Transverse colon (tissue), 4 donors: ENCODE data around the gene VWA7. TPM values are rescaled to one million over a fixed set of nuclear protein-coding genes. Genes with fewer than 3 reads are reported as not detected.

Experiments
- DNase-seq: peaks from one replicate; pipeline ENCODE4 v3.0.0-alpha.2; 2019
- H3K27ac ChIP-seq, 4 donors: fragments of 200-600 bp; sonication (generic); 2 replicates each; pipeline ENCODE4 v1.5.1; 2016 to 2018; ENCODE audit warnings: inconsistent platforms in 4 of 4
- H3K27me3 ChIP-seq: fragments of 200-600 bp; sonication (generic); 2 replicates; pipeline ENCODE4 v1.5.1; 2017; ENCODE audit warnings: inconsistent platforms
- H3K36me3 ChIP-seq, 4 donors: fragments of 200-600 bp; sonication (generic); 2 replicates each; pipeline ENCODE4 v1.5.1; 2017 to 2019; ENCODE audit warnings: inconsistent platforms in 4 of 4
- H3K4me1 ChIP-seq, 4 donors: fragments of 200-600 bp; sonication (generic); 2 replicates each; pipeline ENCODE4 v1.5.1; 2017 to 2020; ENCODE audit warnings: inconsistent platforms in 4 of 4
- H3K4me3 ChIP-seq, 4 donors: fragments of 200-600 bp; sonication (generic); 1 replicate in 1 of 4; 2 replicates in 3 of 4; pipeline versions ENCODE4 v1.5.1 to v1.6.1; 2017 to 2019; ENCODE audit warnings: inconsistent platforms in 4 of 4
- H3K9me3 ChIP-seq, 2 donors: fragments of 200-600 bp; sonication (generic); 2 replicates each; pipeline ENCODE4 v1.5.1; 2017 to 2019; ENCODE audit warnings: inconsistent platforms in 2 of 2
- CTCF ChIP-seq, 5 experiments: fragments of 200-600 bp in 3 of 5; fragments of 450-650 bp in 2 of 5; sonication (generic) in 3 of 5; IDR thresholded peaks; 1 replicate in 2 of 5; 2 replicates in 3 of 5; pipeline ENCODE4 v1.5.1; 2016 to 2017; ENCODE audit warnings: antibody characterized with exemption in 5 of 5, inconsistent platforms in 3 of 5, mild to moderate bottlenecking in 2 of 5, moderate library complexity in 1 of 5
- EP300 ChIP-seq: sonication (generic); formaldehyde crosslinking; IDR thresholded peaks from one replicate; pipeline ENCODE4 v1.6.1; 2017; ENCODE audit warnings: antibody characterized with exemption, low read depth
- POLR2A ChIP-seq: fragments of 450-650 bp; IDR thresholded peaks from one replicate; pipeline ENCODE4 v1.6.1; 2016; ENCODE audit warnings: antibody characterized with exemption, mild to moderate bottlenecking, moderate library complexity
- POLR2AphosphoS5 ChIP-seq, 3 donors: sonication (generic); formaldehyde crosslinking; IDR thresholded peaks; one replicate each; pipeline ENCODE4 v1.6.1; 2016; ENCODE audit warnings: antibody characterized with exemption in 3 of 3
- WGBS, 2 donors: methylation state at CpG; one replicate each; pipeline ENCODE4 v1.1.5; 2018; ENCODE audit warnings: low coverage in 1 of 2; 5-methylcytosine and 5-hydroxymethylcytosine counted together
- in situ Hi-C, 4 donors: fragments of 200-750 bp; cut with MboI; loops; one replicate each; pipeline versions ENCODE4 v1.15.0 to v1.15.1; 2017; ENCODE audit warnings: low sequenced_read_pairs in 3 of 4, low pct_ligation_motif_present in 1 of 4, low pct_unique_long_range_greater_than_20kb in 1 of 4
- intact Hi-C: fragments of 100-400 bp; cut with DNase I; formaldehyde crosslinking; loops from one replicate; pipeline ENCODE4 v1.15.1; 2023; ENCODE audit warnings: low total_unique reads
- total RNA-seq, 4 donors: library from RNA; depleted of rRNA; stranded (reverse); fragments of >200 nt; gene quantifications; one replicate each; pipeline ENCODE4 v1.1.0, GENCODE V29; 2016

VWA7 gene
- total RNA-seq, 4 donors from 2014 or later, result 7.6 to 22.1 (median 9.6) TPM

DNA sequence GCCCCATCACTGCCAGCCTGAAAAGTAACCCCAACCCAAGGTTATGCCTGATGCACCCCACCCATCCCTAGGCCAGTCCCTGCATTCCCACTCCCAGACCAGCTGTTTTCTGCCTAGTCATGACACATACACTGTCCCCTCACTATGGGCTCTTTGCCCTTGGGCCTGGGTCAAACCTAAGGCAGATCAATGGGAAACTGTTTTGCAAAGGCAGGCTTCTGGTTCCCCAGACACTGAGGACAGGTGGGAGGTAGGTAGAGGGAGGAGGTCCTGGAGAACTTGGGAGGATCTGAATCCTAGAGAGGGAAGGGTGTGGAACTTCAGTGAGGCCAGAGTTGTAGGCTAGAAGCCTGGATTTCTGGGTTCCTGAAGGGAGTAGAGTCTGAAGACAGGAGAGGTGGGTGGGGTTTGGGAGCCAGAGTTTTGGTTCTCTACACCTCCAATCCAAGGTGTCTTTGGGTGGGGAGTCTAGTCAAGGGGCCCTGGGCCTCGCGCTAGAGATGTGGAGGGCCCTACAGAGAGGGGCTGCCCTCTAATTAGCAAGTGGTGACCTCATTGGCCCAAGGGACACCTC is 42.8 kb downstream of the VWA7 start:
- Histone ChIP-seq H3K9me3 (no peaks in the 10 kb centered on the region), H3K36me3 (peaks cover 0 to 28% (median 13%) of the 10 kb centered on the region in 4 donors), H3K27ac (peak overlapping the region; percentile 96 to 99 (median 98)), H3K4me1 (peaks cover 22 to 64% (median 50%) of the 10 kb centered on the region in 4 donors), H3K4me3 (peak overlapping the region; percentile 56 to 91 (median 75)), H3K27me3 (no peaks in the 10 kb centered on the region)
- WGBS, 2 donors, result 22% methylated on average over 2 of the region's 2 CpGs; no CpG with 5 or more reads in 1 of the 2 donors
- no peak for DNase-seq
- intact Hi-C loops (no loop called here), in situ Hi-C loops (loop anchor here in 1 of 4 donors (10.0 kb wide), 1 partner anchor 90 kb away; the partner anchor contains the start of gene HSPA1B)
- TF ChIP-seq CTCF (IDR thresholded peaks at IDR 0.05) (no peak), EP300 (no peak), POLR2A (no peak), POLR2AphosphoS5 (IDR thresholded peaks at IDR 0.05) (no peak)

- no peaks in the 10 kb centered on the region for H3K9me3 ChIP-seq
- H3K27ac ChIP-seq, result peak overlapping the region; percentile 96 to 99 (median 98)
- TF ChIP-seq POLR2AphosphoS5 (IDR thresholded peaks at IDR 0.05) (no peak), EP300 (no peak), CTCF (IDR thresholded peaks at IDR 0.05) (no peak), POLR2A (no peak)
- WGBS, 2 donors, result 81 to 83% methylated on average over 3 to 4 of the region's 4 CpGs
- peaks cover 0 to 28% (median 13%) of the 10 kb centered on the region in 4 donors for H3K36me3 ChIP-seq
- no peak for DNase-seq
- H3K4me1 ChIP-seq, result peaks cover 20 to 64% (median 50%) of the 10 kb centered on the region in 4 donors
- in situ Hi-C loops (loop anchor here in 1 of 4 donors (10.0 kb wide), 1 partner anchor 91 kb away; the partner anchor contains the start of gene HSPA1B), intact Hi-C loops (no loop called here)
- no peaks in the 10 kb centered on the region for H3K27me3 ChIP-seq
- H3K4me3 ChIP-seq, result peak overlapping the region in 1 of 4 donors; percentile 77
Observed at GRCh38 chr6:31733734-31734133, 43.4 kb downstream of the VWA7 start.

- in situ Hi-C loops, result loop anchor here in 1 of 4 donors (10.0 kb wide), 1 partner anchor 93 kb away; the partner anchor contains the start of gene HSPA1B
- Histone ChIP-seq H3K9me3 (no peaks in the 10 kb centered on the region), H3K27me3 (no peaks in the 10 kb centered on the region), H3K36me3 (peaks cover 0 to 28% (median 13%) of the 10 kb centered on the region in 4 donors), H3K4me3 (no peak overlapping the region), H3K27ac (peak overlapping the region; percentile 9 to 98 (median 52)), H3K4me1 (peaks cover 27 to 64% (median 50%) of the 10 kb centered on the region in 4 donors)
- intact Hi-C loops, result no loop called here
- no peak for DNase-seq
- TF ChIP-seq EP300 (no peak), POLR2AphosphoS5 (IDR thresholded peaks at IDR 0.05) (no peak), CTCF (IDR thresholded peaks at IDR 0.05) (no peak), POLR2A (no peak)
- 42% methylated on average over 3 of the region's 3 CpGs; no CpG with 5 or more reads in 1 of the 2 donors for WGBS, 2 donors
Observed at GRCh38 chr6:31732029-31732428, 45.1 kb downstream of the VWA7 start.

DNA sequence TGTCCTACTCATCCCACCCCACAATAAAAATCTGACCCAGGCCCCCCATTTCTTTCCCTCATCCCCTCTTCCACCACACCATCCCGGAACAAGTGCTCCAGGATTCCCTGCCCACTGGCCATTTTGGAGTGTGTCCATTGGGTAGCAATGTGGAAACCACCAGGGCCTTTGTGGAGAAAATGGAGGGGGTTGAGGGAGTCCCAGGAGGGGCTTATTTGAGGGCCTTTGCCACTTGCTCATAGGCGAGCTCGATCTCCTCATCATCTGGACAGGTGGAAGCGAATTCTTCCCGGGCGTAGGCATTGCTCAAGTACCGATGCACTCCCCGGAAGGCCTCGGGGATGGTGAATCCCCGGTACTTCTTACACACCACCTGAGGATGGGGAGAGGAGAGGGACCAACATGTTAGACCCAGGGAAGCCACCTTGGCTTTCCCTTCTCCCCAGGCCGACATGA is 46.5 kb downstream of the VWA7 start:
- no peak for DNase-seq
- intact Hi-C loops (no loop called here), in situ Hi-C loops (loop anchor here in 1 of 4 donors (10.0 kb wide), 1 partner anchor 94 kb away; the partner anchor contains the start of gene HSPA1B)
- H3K4me1 ChIP-seq, result peaks cover 23 to 72% (median 48%) of the 10 kb centered on the region in 4 donors
- no peaks in the 10 kb centered on the region for H3K27me3 ChIP-seq
- no peaks in the 10 kb centered on the region for H3K9me3 ChIP-seq
- peaks cover 0 to 28% (median 13%) of the 10 kb centered on the region in 4 donors for H3K36me3 ChIP-seq
- TF ChIP-seq EP300, result no peak
- peak in 1 of 3 donors; percentile 16 for TF ChIP-seq POLR2AphosphoS5 (IDR thresholded peaks at IDR 0.05)
- TF ChIP-seq CTCF (IDR thresholded peaks at IDR 0.05), result no peak
- no peak for TF ChIP-seq POLR2A
- no peak overlapping the region for H3K4me3 ChIP-seq
- 80 to 91% methylated on average over 1 to 11 of the region's 11 CpGs for WGBS, 2 donors
- peak overlapping the region; percentile 94 to 99 (median 96) for H3K27ac ChIP-seq
